SK-MEL-5 (cell line): ENCODE results near the gene TMPRSS11A. TPM values are rescaled to one million over a fixed set of nuclear protein-coding genes. Genes with fewer than 3 reads are reported as not detected.

Experiments
- DNase-seq: peaks from one replicate; pipeline ENCODE4 v3.0.0-alpha.2; 2016; ENCODE audit warnings: low read depth, low spot score
- in situ Hi-C: cut with HindIII; loops from 2 replicates; pipeline ENCODE4 v1.10.0; 2016; ENCODE audit warnings: low sequenced_read_pairs, high pct_unique_total_duplicates, low pct_unique_long_range_greater_than_20kb
- polyA plus RNA-seq, 2 experiments: library from polyadenylated mRNA; depleted of rRNA; stranded (reverse); fragments of >200 nt; gene quantifications; 2 replicates each; pipeline ENCODE4 v1.2.3, GENCODE V29; 2015
- total RNA-seq: library from RNA; depleted of rRNA; stranded (reverse); fragments of >200 nt; shearing (Covaris generic); gene quantifications from 2 replicates; pipeline ENCODE4 v1.2.3, GENCODE V29; 2014; rRNA removed

Gene TMPRSS11A, protein sequence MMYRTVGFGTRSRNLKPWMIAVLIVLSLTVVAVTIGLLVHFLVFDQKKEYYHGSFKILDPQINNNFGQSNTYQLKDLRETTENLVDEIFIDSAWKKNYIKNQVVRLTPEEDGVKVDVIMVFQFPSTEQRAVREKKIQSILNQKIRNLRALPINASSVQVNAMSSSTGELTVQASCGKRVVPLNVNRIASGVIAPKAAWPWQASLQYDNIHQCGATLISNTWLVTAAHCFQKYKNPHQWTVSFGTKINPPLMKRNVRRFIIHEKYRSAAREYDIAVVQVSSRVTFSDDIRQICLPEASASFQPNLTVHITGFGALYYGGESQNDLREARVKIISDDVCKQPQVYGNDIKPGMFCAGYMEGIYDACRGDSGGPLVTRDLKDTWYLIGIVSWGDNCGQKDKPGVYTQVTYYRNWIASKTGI
- not detected in 2 replicates for total RNA-seq
- not detected in 2 replicates for polyA plus RNA-seq (2015; cell fraction: cytosol; rRNA removed)
- polyA plus RNA-seq (2015; cell fraction: nucleus; rRNA removed) = not detected in 2 replicates

DNA sequence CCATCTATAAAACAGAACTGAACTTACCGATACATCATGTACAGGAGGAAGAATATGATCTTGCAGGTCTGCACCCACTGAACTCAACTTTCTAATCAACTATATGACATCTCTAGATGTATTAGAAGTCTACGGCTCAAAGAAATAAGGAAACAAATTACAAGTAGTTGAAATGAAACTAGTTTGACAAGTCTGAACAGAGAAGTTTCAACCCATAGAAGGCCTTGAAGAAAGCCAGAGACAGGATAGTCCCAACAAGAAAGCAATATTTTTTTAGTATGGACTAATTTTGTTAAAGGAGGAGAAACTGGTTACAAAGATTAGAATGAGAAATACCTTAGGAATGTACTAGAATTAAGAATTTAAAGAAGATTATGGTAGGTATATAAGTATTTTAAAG is at the start of gene TMPRSS11A:
Gene TMPRSS11A (minus strand): TSS at position 138 of the 400 bp plus-strand sequence. CDS start 100 bp downstream, at position 38.
- DNase-seq = no peak
- in situ Hi-C loops = no loop called here

DNA sequence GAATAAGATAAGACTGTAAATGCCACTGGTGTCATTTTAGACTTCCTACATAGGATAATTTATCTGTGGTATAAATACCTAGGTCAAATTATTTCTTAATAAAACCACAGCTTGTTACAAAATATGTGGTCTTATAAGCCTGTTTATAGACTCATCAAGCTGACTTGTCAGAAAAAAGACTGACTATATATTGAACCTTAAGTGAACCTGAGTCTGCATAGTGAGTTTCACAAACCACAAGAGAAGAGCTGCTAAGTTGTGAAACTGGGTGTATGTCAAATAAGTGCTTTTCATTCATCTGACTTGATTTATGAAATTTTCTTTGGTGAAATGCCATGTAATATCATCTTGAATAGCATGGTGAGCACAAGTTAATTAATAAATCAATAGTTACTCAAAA is 48.4 kb upstream of the TMPRSS11A start:
- in situ Hi-C loops = no loop called here
- no peak for DNase-seq

DNA sequence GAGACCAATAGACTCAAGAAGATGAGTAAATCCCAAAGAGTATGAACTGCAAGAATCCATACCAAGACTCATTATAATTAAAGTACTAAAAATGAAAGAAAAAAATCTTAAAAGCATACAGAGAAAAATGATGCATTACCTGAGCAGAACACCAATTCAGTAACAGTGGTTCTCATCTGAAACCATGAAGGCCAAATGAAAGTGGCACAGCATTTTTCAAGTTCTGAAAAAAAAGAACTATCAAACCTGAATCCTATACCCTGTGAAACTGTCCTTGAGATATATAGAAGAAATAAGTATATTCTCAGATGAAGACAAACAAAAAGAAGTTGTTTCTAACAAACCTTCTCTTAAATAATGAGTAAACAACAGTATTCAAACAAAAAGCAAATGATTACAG is 39.6 kb upstream of the TMPRSS11A start:
- in situ Hi-C loops = no loop called here
- DNase-seq = no peak

DNA sequence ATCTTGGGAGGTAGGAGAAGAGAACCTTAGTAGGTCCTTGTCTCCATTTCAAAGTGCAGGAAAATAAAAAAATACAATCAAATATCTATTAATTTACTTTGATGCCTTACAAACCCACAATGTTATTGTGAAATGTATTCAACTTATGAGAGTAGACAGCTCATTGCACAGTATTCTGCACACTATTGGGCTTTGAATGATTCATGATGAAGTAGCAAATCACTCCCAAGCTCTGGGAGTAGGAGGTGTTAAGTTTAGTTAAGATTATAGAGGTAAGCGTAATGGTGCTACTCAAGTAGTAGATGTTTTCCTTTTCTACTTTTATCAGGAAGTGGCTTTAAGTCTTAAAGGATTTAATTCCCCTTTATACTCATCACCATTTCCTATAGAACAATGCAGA is 32.8 kb upstream of the TMPRSS11A start:
- in situ Hi-C loops = no loop called here
- no peak for DNase-seq

DNA sequence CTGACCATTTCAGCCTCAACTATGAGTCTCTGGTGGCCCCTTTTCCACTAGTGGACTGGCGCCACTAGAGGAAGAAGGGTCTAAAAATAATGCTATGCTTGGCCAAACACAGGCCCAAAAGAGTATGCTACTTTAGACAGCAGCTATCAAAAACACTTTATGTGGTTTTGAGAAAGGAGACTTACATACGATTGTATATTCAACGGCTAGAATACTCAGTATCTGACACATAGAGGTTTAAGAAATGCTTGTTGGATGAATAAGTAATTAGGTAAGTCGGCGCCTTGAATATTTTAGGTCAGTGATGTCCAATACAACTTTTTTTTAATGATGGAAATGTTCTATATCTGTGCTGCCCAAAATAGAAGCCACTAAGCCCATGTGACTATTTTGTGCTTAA is 25.7 kb upstream of the TMPRSS11A start:
- in situ Hi-C loops = no loop called here
- no peak for DNase-seq

DNA sequence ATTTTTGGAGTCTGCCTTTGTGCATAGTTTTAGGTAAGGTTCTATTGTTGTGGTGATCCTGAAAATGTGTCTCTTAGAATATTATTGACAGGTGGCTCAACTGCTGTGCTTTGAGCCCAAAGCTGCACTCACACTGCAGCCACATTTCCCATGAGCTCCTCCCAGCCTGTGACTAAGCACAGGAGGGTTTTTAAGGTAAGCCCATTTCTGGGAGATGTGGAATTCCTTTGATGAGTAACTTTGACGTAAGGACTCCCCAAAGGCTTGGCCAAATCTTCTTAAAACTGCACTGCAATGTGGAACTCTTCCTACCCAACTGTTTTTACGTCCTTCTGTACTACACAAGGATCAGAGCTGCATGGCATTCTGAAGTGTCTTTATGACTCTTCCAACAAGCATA is 20.0 kb upstream of the TMPRSS11A start:
- in situ Hi-C loops = no loop called here
- DNase-seq = no peak

DNA sequence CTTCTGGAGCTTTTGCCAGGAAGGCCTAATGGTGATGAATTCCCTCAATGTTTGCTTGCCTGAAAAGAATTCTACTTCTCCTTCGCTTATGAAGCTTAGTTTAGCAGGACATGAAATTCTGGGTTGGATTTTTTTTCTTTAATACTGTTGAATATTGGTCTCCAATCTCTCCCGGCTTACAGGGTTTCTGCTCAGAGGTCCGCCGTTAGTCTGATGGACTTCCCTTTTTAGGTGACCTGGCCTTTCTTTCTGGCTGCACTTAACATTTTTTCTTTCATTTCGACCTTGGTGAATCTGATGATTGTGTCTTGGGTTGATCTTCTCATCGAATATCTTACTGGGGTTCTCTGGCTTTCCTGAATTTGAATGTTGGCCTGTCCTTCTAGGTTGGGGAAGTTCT is 17.2 kb upstream of the TMPRSS11A start:
- in situ Hi-C loops = no loop called here
- no peak for DNase-seq

DNA sequence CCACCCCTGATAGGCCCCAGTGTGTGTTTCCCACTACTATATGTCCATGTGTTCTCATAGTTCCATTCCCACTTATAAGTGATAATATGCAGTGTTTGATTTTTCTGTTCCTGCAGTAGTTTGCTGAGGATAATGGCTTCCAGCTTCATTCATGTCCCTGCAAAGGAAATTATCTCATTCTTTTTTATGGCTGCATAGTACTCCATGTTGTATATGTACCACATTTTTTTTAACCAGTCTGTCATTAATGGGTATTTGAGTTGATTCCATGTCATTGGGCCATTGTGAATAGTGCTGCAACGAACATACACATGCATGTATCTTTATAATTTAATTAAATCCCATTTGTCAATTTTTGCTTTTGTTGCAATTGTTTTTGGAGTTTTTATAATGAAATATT is 10.3 kb upstream of the TMPRSS11A start:
- no peak for DNase-seq
- in situ Hi-C loops = no loop called here

DNA sequence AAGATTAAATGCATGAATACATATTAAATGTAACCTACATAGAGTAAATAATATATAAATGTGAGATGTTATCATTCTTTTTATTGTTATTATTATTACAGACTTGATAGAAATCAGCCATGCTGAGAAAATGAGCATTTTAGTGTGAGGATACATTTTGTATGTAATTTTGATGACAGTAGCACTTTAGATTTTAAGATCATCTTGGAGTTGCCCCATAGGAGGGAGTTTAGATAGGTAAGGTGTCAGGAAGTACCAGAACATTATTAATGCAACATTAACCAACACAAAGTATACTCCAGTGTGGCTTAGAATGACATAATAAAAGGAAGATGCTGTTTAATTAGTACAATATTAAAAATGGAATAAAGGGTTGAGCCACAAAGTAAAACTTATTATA is 8.4 kb downstream of the TMPRSS11A start:
- DNase-seq = no peak
- in situ Hi-C loops = no loop called here

DNA sequence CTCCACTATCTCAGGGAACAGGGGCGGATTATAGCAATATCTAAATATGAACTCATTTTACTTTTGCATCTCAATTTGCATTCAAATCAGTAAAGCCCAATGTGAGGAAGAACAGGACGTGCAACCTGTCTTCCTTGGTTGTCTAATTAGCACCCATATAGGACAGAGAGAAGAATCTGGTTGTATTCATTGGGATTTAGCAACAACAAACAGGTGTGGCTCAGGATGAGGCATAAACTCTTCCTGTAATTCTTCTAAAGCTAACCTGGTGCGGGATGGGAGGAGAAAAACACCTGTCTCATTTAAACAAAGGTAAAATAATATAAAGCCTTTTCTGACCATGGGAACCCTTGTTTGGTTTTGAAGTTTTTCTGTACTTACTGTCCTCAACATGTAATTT is 22.2 kb downstream of the TMPRSS11A start:
- in situ Hi-C loops = no loop called here
- DNase-seq = no peak

DNA sequence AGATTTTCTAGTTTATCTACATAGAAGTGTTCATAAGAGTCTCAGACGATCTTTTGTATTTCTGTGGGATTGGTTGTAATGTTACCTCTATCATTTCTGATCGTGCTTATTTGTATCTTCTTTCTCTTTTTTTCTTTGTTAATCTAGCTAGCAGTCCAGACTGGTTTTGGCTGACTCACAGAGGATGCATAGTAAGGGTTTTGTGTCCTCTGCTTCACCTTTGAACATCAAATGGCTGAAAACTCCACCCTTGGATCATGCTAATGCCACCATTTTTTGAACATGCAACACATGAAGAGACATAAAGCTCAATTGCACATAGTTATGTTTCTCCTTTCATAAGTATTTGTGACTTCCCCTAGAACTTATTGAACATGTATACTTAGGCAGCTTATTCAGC is 22.8 kb downstream of the TMPRSS11A start:
- in situ Hi-C loops = no loop called here
- no peak for DNase-seq

DNA sequence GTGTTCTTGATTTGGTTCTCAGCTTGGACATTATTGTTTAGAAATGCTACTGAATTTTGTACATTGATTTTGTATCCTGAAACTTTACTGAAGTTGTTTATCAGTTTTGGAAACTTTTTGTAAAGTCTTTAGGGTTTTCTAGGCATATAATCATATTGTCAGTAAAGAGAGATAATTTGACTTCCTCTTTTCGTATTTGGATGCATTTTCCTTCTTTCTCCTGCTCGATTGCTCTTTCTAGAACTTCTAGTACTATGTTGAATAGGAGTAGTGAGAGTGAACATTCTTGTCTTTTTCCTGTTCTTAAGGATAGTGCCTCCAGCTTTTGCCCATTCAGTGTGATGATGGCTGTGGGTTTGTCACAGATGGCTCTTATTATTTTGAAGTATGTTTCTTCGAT is 24.1 kb downstream of the TMPRSS11A start:
- in situ Hi-C loops = no loop called here
- DNase-seq = no peak

DNA sequence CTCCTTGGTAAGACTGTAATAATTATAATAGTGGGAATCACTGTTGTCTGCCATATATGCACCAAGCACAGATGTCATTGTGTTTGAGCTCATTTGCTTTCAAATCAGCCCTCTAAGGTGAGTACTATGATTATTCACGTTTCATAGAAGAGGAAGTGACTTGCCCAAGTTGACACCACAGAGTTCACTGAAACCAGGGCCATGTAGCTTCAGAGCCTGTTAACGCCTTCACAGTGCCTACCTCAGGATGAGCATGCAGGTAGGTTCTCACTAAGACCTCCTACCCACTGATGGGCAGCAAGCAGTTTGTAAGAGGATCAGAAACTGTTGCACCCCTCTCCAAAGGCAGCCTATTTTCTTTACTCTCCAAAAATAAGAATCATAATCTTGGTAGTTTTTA is 27.4 kb downstream of the TMPRSS11A start:
- no peak for DNase-seq
- in situ Hi-C loops = no loop called here

DNA sequence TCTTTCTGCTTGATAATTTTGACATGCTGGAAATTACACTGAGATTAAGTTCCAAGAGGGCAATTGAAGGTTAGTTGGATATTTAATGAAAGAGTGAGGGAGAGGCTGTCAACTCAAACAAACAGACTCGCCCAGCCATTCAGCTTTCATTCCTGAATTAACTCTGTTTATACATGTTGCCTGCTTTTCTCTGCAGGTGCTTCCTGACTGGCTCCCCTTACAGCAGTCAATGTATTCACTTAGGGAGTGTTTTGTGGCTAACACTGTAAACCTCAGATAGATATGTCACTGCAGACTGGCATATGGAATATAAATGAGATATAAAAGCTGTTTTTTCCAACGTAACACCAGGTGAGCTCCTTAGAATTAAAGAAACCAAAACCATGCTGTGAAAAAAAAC is 28.7 kb downstream of the TMPRSS11A start:
- DNase-seq = no peak
- in situ Hi-C loops = no loop called here

DNA sequence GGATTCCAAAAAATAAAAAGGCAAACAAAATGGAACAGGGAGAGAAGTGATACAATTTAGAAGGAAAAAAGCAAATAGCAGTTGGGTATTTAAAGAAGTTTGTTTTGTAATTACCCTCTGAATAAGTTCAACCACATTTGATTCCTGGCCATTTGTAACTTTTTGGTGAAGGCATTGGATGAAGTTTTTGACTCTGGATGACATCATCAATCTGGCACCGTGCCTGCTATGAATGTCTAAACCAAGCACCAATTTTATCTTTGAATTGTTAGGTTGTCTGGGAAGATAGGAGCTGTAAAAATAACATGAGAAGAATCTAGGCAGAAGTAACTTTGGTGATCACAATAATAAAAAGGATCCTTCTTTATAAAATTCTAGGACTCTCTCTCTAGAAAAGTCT is 29.5 kb downstream of the TMPRSS11A start:
- in situ Hi-C loops = no loop called here
- DNase-seq = no peak

DNA sequence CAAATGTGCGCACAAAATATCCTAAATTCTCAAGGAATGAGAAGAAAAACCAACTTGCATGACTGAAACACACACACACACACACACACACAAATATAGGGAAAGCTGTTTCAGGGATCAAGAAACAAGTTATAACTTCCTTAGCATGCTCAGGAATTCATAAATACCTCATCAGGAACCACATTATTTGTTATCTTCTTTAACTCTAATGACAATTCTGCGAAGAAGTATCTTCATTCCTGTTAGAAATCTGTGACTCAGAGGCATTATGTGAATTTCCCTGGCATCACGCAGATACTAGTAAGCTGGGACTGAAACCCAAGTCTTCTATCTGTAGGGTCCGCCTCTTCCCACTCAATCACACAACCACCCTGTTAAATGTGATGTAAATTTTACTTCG is 30.3 kb downstream of the TMPRSS11A start:
- DNase-seq = no peak
- in situ Hi-C loops = no loop called here

DNA sequence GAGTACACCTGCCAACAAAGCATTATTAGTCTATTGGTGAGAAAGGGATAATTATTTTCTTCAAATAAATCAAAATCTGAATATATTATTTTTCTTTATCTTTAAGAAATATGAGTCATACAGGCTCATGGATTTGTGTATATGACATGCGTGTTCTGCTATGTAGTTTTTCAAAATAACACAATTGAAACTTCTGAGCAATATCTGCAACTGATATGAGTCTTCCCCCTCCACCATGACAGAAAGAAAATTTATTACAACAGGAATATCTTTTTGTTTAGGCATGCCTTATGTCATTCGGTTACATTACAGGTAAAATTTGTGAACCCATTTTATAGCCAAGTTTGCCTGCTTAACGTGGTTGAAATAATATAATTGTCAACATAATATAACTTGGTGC is 32.0 kb downstream of the TMPRSS11A start:
- in situ Hi-C loops = no loop called here
- DNase-seq = no peak

DNA sequence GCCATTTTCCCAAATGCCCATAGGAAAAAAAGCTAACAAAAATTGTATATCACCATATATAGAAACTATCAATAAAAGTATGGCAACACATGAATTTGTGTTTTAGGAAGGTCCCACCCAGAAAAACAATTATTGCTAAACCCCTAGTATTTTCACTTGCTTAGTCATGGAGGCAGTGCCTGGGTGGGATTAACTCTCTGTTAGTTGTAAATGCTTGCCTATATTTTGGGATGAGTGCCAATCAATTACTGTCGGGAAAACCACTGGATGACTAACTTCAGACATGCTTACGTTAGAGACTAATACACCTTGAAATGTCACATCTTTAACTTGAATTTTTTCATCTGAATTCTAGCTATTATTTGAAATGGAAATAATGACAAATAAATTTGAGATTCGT is 33.9 kb downstream of the TMPRSS11A start:
- in situ Hi-C loops = no loop called here

DNA sequence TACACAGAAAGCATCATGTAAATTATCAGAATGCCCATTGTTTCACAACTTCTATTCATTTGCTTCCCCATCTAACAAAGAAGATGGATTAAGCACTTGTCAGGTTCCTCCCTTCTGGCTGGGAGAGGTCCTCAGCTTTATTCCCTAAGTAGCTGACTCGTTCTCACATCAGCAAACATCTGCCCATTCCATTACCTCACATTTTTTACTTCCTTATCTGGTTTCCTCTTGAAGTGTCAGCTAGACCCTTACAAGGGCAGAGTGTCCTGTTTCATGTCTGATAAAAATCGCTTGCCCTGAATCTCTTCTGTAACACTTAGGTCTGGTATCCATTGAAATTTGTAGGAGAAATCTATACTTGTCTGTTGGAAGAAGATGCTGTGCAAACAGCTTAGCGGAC is 34.7 kb downstream of the TMPRSS11A start:
- DNase-seq = no peak
- in situ Hi-C loops = no loop called here

More for the DNA sequence above, 33.9 kb downstream of the TMPRSS11A start:
- no peak for DNase-seq
